Activated CD4-positive, alpha-beta T cell treated with anti-CD3 and anti-CD28 coated beads, Interleukin-2, Interleukin-4, amounts not matched to agents 100 ng/mL and 50 ng/mL, durations not matched to agents 16 hours and 8 hours (primary cell): Measurements from ENCODE around the gene LRCH3.
"Not testable (repeated sequence)": the region's sequence is repeated elsewhere in the genome, so short reads cannot be mapped to it uniquely, and the experiment has no call there.

Source experiments
- DNase-seq: peaks from one replicate; pipeline ENCODE4 v3.0.0-alpha.2; 2020; ENCODE audit warnings: low spot score

The LRCH3 gene

GRCh38 chr3:197836244-197836643 lies 45.2 kb downstream of the LRCH3 start:
- DNase-seq, result no peak

GRCh38 chr3:197837282-197837681 lies 46.2 kb downstream of the LRCH3 start:
- DNase-seq, result no peak

- DNase-seq, result no peak
Measured at GRCh38 chr3:197841789-197842188, 50.7 kb downstream of the LRCH3 start.

GRCh38 chr3:197846491-197846890 lies 55.4 kb downstream of the LRCH3 start:
- DNase-seq, result peak; percentile 4

GRCh38 chr3:197847866-197848401 lies 56.9 kb downstream of the LRCH3 start:
- peak; percentile 71 for DNase-seq

- no peak for DNase-seq
Measured at GRCh38 chr3:197854596-197855343, 63.7 kb downstream of the LRCH3 start.

GRCh38 chr3:197855571-197855970 lies 64.5 kb downstream of the LRCH3 start:
- DNase-seq, result no peak

- DNase-seq, result no peak
Measured at GRCh38 chr3:197856199-197856816, 65.3 kb downstream of the LRCH3 start.

- DNase-seq, result no peak
Measured at GRCh38 chr3:197858133-197858532, 67.1 kb downstream of the LRCH3 start.

GRCh38 chr3:197858598-197858997 lies 67.5 kb downstream of the LRCH3 start:
- DNase-seq, result no peak

- DNase-seq, result no peak
Measured at GRCh38 chr3:197866035-197866434, 75.0 kb downstream of the LRCH3 start.

GRCh38 chr3:197873329-197873728 lies 82.3 kb downstream of the LRCH3 start:
- no peak for DNase-seq

GRCh38 chr3:197874064-197874463 lies 83.0 kb downstream of the LRCH3 start:
- no peak for DNase-seq

GRCh38 chr3:197874653-197875052 lies 83.6 kb downstream of the LRCH3 start:
- DNase-seq, result no peak

- DNase-seq, result no peak
Measured at GRCh38 chr3:197877902-197878301, 86.8 kb downstream of the LRCH3 start.

GRCh38 chr3:197878427-197878826 lies 87.4 kb downstream of the LRCH3 start:
- peak; percentile 77 for DNase-seq

- DNase-seq, result no peak
Measured at GRCh38 chr3:197880491-197881269, 89.6 kb downstream of the LRCH3 start.

GRCh38 chr3:197881270-197881969 lies 90.4 kb downstream of the LRCH3 start:
- DNase-seq, result no peak

- DNase-seq, result no peak
Measured at GRCh38 chr3:197881970-197882338, 90.9 kb downstream of the LRCH3 start.

- DNase-seq, result no peak
Measured at GRCh38 chr3:197882586-197882985, 91.5 kb downstream of the LRCH3 start.

GRCh38 chr3:197883541-197883940 lies 92.5 kb downstream of the LRCH3 start:
- no peak for DNase-seq

- not testable (repeated sequence) for DNase-seq
Measured at GRCh38 chr3:197884330-197884729, 93.3 kb downstream of the LRCH3 start.
